SK-N-DZ (cell line): ENCODE data around the gene QRICH1.

ENCODE experiments used
- DNase-seq: peaks from one replicate; pipeline ENCODE4 v3.0.0-alpha.2; 2015; ENCODE audit warnings: low spot score
- small RNA-seq, 2 experiments: library from RNA; depleted of rRNA; stranded (forward); fragments of <200 nt; gene quantifications; one replicate each; pipeline ENCODE3, GENCODE V24; 2014

The QRICH1 gene

GRCh38 chr3:48997714-48998637 lies 95.9 kb downstream of the QRICH1 start:
- peak; percentile 89 for DNase-seq

- peak; percentile 51 for DNase-seq
These were observed 96.7 kb downstream of the QRICH1 start for GRCh38 chr3:48997102-48997635.

GRCh38 chr3:48996640-48997039 lies 97.2 kb downstream of the QRICH1 start:
- no peak for DNase-seq

DNA sequence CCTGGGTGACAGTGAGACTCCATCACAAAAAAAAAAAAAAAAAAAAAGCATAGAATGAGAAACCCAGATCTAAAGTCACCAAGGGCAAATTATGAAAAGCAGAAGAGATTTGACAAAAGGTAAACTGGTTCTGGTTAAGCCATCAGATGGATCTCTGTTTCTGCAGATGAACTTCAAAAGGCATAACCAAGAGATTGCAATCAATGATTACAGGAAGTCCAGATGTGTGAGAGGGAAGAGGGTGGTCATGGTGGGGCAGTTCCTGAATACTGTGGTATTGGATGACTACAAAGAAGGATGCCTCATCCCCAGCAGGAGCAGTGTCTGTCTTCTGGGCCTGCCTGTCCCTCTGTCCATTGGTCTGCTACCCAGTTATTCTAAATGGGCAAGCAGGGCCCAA lies 100.0 kb downstream of the QRICH1 start:
- DNase-seq, result no peak

GRCh38 chr3:48991851-48992545 lies 101.9 kb downstream of the QRICH1 start:
- no peak for DNase-seq

DNA sequence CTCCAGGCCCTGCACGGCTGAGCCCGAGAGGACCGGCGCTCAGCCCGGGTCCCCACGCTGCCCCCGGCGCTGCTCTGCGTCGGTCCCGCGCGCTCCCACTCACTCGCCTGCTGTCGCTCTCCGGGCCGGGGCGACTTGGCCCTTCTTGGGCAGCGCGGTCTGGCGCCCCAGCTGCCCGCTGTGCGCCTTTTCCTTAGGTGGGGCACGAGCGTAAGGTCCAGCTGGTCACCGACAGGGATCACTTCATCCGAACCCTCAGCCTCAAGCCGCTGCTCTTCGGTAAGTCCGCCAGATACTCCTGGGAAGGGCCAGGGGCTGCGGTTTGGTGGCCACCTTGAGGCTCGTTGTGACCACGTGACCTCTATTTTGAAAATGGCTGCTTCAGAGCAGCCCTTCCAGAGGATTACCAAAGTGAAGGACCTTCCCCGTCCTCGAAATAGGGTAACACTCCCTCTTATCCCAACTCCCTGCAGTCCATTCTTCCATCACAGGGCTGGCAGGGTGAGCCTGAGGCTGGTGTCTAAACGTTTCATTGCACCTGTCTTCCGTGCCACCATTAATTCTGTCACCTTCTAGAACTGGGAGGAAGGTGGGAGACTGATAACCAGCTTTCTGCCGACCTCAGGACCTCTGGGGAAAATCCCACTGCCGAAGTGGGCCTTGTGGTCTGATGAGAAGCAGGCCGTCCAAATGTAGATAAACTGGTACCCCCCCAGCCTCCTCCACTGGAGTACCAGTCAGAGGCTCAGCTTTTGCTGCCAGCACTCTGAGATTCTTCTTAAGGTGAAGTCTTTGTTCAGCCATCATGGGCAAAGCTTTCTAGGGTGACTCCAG lies 103.0 kb downstream of the QRICH1 start:
- DNase-seq, result peak; percentile 31

DNA sequence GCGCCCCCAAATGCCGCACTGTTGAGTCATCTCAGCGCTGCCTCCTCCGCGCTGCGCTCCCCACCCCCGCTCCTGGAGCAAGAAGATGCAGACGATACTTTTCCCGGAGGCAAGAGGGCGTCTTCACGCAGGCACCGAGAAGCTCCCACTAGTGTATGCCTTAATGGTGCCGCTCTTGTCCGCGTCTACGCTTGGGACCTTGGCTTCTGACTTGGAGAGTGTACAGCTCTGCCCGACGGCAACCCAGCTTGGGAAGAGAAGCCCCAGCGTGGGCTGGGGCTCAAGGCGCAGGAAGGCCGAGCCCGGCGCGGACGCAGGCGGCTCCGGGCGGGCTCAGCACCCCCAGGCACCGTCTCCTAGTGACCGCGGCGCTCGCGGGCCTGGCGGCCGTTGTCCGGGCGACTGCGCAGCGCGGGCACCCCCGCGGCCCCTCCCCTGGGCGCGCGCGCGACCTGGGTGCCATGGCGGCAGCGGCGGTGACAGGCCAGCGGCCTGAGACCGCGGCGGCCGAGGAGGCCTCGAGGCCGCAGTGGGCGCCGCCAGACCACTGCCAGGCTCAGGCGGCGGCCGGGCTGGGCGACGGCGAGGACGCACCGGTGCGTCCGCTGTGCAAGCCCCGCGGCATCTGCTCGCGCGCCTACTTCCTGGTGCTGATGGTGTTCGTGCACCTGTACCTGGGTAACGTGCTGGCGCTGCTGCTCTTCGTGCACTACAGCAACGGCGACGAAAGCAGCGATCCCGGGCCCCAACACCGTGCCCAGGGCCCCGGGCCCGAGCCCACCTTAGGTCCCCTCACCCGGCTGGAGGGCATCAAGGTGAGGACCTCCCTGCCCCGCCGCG lies 103.9 kb downstream of the QRICH1 start, which contains the start of gene P4HTM:
Gene P4HTM (plus strand): TSS at position 446 of the 840 bp plus-strand sequence. CDS start 16 bp downstream, at position 462.
- peak; percentile 67 for DNase-seq

GRCh38 chr3:48989126-48989795 lies 104.6 kb downstream of the QRICH1 start:
- peak; percentile 29 for DNase-seq

GRCh38 chr3:48985831-48986376 lies 108.0 kb downstream of the QRICH1 start:
- DNase-seq, result no peak

- no peak for DNase-seq
These were observed 109.2 kb downstream of the QRICH1 start for GRCh38 chr3:48984663-48985062.

DNA sequence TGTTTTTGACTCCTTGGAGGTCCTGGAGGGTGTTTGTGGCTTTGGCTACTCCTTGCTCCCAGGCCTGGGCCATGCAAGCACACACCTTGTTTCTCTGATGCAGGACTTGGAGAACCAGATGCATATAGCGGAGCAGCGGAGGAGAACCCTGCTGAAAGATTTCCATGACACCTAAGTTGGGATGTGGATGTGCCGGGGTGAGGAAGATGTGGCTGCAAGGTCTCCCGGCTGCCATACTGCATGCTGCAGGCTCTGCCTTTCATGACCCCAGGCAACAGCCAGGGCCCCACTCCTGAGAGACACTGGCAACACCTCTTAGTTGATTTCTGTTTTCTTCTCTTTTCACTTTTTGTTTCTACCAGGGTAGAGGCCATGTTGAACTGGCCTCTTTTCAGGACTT lies 110.8 kb downstream of the QRICH1 start:
- DNase-seq, result no peak

- no peak for DNase-seq
These were observed 111.2 kb downstream of the QRICH1 start for GRCh38 chr3:48982686-48983085.

DNA sequence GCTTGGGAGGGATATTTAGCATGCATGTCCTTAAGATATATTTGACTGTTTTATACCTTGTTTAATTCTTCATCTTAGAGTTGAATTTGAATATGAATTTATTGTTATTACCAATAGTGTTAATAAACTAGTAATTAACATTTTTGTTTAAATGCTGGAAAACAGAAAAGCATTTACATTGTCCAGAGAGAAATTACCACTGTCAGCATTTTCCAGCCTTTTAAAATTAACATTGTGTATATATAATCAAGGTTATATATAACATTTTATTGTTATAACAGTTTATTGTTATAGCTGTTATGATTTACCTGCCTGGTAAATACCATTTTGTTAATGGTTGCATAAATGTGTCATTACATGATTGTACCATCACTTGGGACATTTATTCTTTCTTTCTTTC lies 111.9 kb downstream of the QRICH1 start:
- no peak for DNase-seq

DNA sequence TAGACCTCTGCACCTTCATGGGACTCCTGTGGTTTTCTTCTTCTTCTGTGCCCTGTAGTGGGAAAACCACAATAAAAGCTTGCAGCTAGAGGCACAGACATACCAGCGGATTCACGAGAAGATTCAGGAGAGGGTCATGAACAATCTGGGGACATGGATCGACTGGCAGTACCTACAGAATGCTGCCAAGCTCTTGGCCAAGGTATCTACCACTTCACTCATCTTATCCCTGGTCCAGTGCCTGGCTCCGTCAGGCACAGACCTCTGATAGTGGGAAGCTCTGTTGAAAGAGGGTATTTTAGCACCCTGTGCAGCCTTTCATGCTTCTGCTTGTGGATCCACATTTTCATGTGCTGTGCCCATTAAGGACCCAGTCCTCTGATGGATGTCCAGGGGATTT lies 113.6 kb downstream of the QRICH1 start:
- no peak for DNase-seq

Small RNA genes lying within 50 kb of the gene (small RNA-seq; reads per million reads assigned to genes)
- gene MIR191 (396 to 1,795 reads per million in 2 experiments), gene MIR425 (9.0 to 86.9 reads per million in 2 experiments), gene RN7SL182P (0 reads per million in 2 experiments)
